Erythroblast (primary cell): ENCODE measurements around the gene SERPINA12.
"Not testable (repeated sequence)": the region's sequence is repeated elsewhere in the genome, so short reads cannot be mapped to it uniquely, and the experiment has no call there.

Experiments used
- DNase-seq, 2 experiments: peaks; one replicate each; lab custom pipeline; 2025; lab: John Stamatoyannopoulos, UW
- GATA1 ChIP-seq: IDR thresholded peaks from 2 replicates; pipeline ENCODE4 v1.6.1; 2011; ENCODE audit warnings: low read depth, mild to moderate bottlenecking, control low read depth, low read length, moderate library complexity
- POLR2A ChIP-seq: IDR thresholded peaks from 2 replicates; pipeline ENCODE4 v1.6.1; 2011; ENCODE audit warnings: mild to moderate bottlenecking, low read length

The SERPINA12 gene

GRCh38 chr14:94489336-94489735, 19.9 kb downstream of the SERPINA12 start:
- TF ChIP-seq GATA1 (no peak), POLR2A (no peak)
- no peak for DNase-seq

GRCh38 chr14:94486883-94487282, 22.4 kb downstream of the SERPINA12 start:
- TF ChIP-seq GATA1 (no peak), POLR2A (no peak)
- no peak for DNase-seq

- DNase-seq, result peak; percentile 14 to 47
- TF ChIP-seq GATA1 (no peak), POLR2A (no peak)
These were observed 23.1 kb downstream of the SERPINA12 start for GRCh38 chr14:94485944-94486841.

GRCh38 chr14:94484481-94484880, 24.8 kb downstream of the SERPINA12 start:
- no peak for DNase-seq
- TF ChIP-seq POLR2A (no peak), GATA1 (no peak)

GRCh38 chr14:94483729-94484275, 25.5 kb downstream of the SERPINA12 start:
- TF ChIP-seq GATA1, result no peak
- no peak for TF ChIP-seq POLR2A
- no peak for DNase-seq

- no peak for TF ChIP-seq POLR2A
- TF ChIP-seq GATA1, result no peak
- DNase-seq, result no peak
These were observed 26.2 kb downstream of the SERPINA12 start for GRCh38 chr14:94483071-94483451.

- not testable (repeated sequence) for DNase-seq
These were observed 26.9 kb downstream of the SERPINA12 start for GRCh38 chr14:94482132-94483070.

- no peak for TF ChIP-seq POLR2A
- TF ChIP-seq GATA1, result no peak
- no peak for DNase-seq
These were observed 27.7 kb downstream of the SERPINA12 start for GRCh38 chr14:94481468-94482131.

GRCh38 chr14:94480809-94481208, 28.5 kb downstream of the SERPINA12 start:
- DNase-seq, result no peak
- TF ChIP-seq GATA1 (no peak), POLR2A (no peak)

- no peak for DNase-seq
- no peak for TF ChIP-seq POLR2A
- no peak for TF ChIP-seq GATA1
These were observed 30.8 kb downstream of the SERPINA12 start for GRCh38 chr14:94478420-94478819.

- TF ChIP-seq POLR2A, result no peak
- TF ChIP-seq GATA1, result no peak
- DNase-seq, result no peak
These were observed 33.2 kb downstream of the SERPINA12 start, which contains the start of gene SERPINA9 for GRCh38 chr14:94476023-94476422. TSS of gene SERPINA9 (minus strand) at chr14:94476197. CDS start at chr14:94469840, 6,357 bp downstream.

GRCh38 chr14:94474581-94475031, 34.7 kb downstream of the SERPINA12 start:
- no peak for TF ChIP-seq POLR2A
- no peak for TF ChIP-seq GATA1
- no peak for DNase-seq
